ENCODE results near the gene FOLR1. TPM values are rescaled to one million over a fixed set of nuclear protein-coding genes. Genes with fewer than 3 reads are reported as not detected.

FOLR1 gene
- total RNA-seq, 1 donor from 2014 or later: not detected

DNA sequence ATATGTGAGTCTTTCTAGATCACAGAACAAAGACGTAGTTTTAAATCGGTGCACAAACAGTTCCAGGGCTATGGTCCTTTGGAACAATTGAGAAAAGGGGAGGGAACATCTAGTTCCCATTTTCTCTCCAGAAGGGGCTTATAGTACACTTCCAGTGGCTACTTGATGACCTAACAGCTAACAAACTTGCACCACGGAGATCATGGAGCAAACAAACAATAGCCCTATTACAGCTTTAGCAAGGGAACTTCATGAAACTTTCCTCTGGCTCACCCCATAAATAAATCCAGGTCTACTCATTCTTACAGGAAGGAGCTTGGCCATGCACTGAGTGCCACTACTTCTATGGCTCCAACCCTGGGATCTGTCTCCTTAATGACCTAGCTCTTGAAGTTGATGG, 16.3 kb downstream of the FOLR1 start:
- Mint-ChIP-seq H3K4me3 (ENCODE audit: unreplicated experiment) (no peak overlapping the region), H3K4me1 (ENCODE audit: low read depth, unreplicated experiment) (no peaks in the 10 kb centered on the region), H3K27me3 (ENCODE audit: unreplicated experiment) (no peaks in the 10 kb centered on the region), H3K9me3 (ENCODE audit: unreplicated experiment) (peaks cover 8% of the 10 kb centered on the region), H3K27ac (ENCODE audit: unreplicated experiment) (no peak overlapping the region), H3K36me3 (ENCODE audit: unreplicated experiment) (peaks cover 17% of the 10 kb centered on the region)
- no peak for TF ChIP-seq CTCF (IDR thresholded peaks at IDR 0.05; ENCODE audit: partially characterized antibody, unreplicated experiment)
- no peak for DNase-seq

DNA sequence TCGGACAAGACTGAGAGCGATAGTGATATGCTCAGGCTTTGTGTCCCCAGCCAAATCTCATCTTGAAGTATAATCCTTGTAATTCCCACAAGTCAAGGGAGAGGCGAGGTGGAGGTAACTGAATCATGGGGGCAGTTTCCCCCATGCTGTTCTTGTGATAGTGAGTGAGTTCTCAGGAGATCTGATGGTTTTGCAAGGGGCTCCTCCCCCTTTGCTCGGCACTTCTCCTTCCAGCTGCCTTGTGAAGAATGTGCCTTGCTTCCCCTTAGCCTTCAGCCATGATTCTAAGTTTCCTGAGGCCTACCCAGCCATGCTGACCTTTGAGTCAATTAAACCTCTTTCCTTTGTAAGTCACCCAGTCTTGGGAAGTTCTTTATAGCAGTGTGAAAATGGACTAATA, 17.2 kb downstream of the FOLR1 start:
- TF ChIP-seq CTCF (IDR thresholded peaks at IDR 0.05; ENCODE audit: partially characterized antibody, unreplicated experiment): no peak
- Mint-ChIP-seq H3K36me3 (ENCODE audit: unreplicated experiment) (peaks cover 17% of the 10 kb centered on the region), H3K9me3 (ENCODE audit: unreplicated experiment) (peaks cover 8% of the 10 kb centered on the region), H3K27me3 (ENCODE audit: unreplicated experiment) (no peaks in the 10 kb centered on the region), H3K27ac (ENCODE audit: unreplicated experiment) (no peak overlapping the region), H3K4me1 (ENCODE audit: low read depth, unreplicated experiment) (no peaks in the 10 kb centered on the region), H3K4me3 (ENCODE audit: unreplicated experiment) (no peak overlapping the region)
- DNase-seq: no peak

DNA sequence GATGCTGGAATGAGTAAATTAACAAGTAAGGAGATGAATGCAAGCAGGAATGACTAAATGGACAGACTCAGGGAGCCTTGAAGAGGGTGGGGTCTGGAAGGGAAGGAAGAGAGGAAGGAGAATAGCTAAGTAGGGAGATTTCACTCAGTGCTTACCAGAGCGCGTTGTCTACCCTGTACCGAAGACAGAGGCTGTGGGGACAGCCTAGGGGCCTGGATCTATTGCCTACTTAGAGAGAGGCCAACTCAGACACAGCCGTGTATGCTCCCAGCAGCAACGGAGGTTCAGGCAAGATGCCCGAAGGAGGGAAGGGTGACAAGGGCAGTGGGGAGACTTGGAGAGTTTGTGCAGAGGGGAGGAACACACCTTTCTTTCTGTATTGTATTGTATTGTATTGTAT, 24.7 kb downstream of the FOLR1 start, which contains the start of gene FOLR2:
FOLR2 (plus strand) TSS at position 157 of the 400 bp plus-strand sequence. CDS start 1,791 bp downstream, outside the sequence.
- Mint-ChIP-seq H3K9me3 (ENCODE audit: unreplicated experiment) (no peaks in the 10 kb centered on the region), H3K4me1 (ENCODE audit: low read depth, unreplicated experiment) (no peaks in the 10 kb centered on the region), H3K27me3 (ENCODE audit: unreplicated experiment) (peaks cover 2% of the 10 kb centered on the region), H3K36me3 (ENCODE audit: unreplicated experiment) (no peaks in the 10 kb centered on the region), H3K27ac (ENCODE audit: unreplicated experiment) (no peak within 1 kb of the TSS), H3K4me3 (ENCODE audit: unreplicated experiment) (no peak within 1 kb of the TSS)
- TF ChIP-seq CTCF (IDR thresholded peaks at IDR 0.05; ENCODE audit: partially characterized antibody, unreplicated experiment): no peak
- no peak for DNase-seq

GRCh38 chr11:72217841-72218240, 25.9 kb downstream of the FOLR1 start:
- no peaks in the 10 kb centered on the region for H3K36me3 Mint-ChIP-seq (ENCODE audit: unreplicated experiment)
- no peak overlapping the region for H3K27ac Mint-ChIP-seq (ENCODE audit: unreplicated experiment)
- H3K4me3 Mint-ChIP-seq (ENCODE audit: unreplicated experiment): no peak overlapping the region
- H3K9me3 Mint-ChIP-seq (ENCODE audit: unreplicated experiment): peaks cover 2% of the 10 kb centered on the region
- no peak for DNase-seq
- no peaks in the 10 kb centered on the region for H3K4me1 Mint-ChIP-seq (ENCODE audit: low read depth, unreplicated experiment)
- TF ChIP-seq CTCF (IDR thresholded peaks at IDR 0.05; ENCODE audit: partially characterized antibody, unreplicated experiment): no peak
- H3K27me3 Mint-ChIP-seq (ENCODE audit: unreplicated experiment): peaks cover 5% of the 10 kb centered on the region

GRCh38 chr11:72218251-72218745, 26.4 kb downstream of the FOLR1 start:
- DNase-seq: no peak
- TF ChIP-seq CTCF (IDR thresholded peaks at IDR 0.05; ENCODE audit: partially characterized antibody, unreplicated experiment): no peak
- Mint-ChIP-seq H3K27ac (ENCODE audit: unreplicated experiment) (no peak overlapping the region), H3K36me3 (ENCODE audit: unreplicated experiment) (no peaks in the 10 kb centered on the region), H3K4me1 (ENCODE audit: low read depth, unreplicated experiment) (no peaks in the 10 kb centered on the region), H3K9me3 (ENCODE audit: unreplicated experiment) (peaks cover 2% of the 10 kb centered on the region), H3K27me3 (ENCODE audit: unreplicated experiment) (peaks cover 5% of the 10 kb centered on the region), H3K4me3 (ENCODE audit: unreplicated experiment) (no peak overlapping the region)
